Psoas muscle (tissue), 8 donors: ENCODE results near the gene PAFAH2. TPM values are rescaled to one million over a fixed set of nuclear protein-coding genes. Genes with fewer than 3 reads are reported as not detected.

ENCODE experiments used
- ATAC-seq, 4 donors: fragments of 200-7000 bp; cut with Tn5 transposase; one replicate each; pipeline ENCODE4 v1.9.1; 2020; ENCODE audit warnings: moderate library complexity in 3 of 4, mild to moderate bottlenecking in 2 of 4
- DNase-seq, 2 donors: peaks; one replicate each; pipeline ENCODE4 v3.0.0-alpha.2; 2020
- H3K27ac ChIP-seq: fragments of 200-600 bp; one replicate; pipeline ENCODE4 v1.8.0; 2022
- H3K27me3 ChIP-seq, 3 donors: fragments of 200-600 bp in 1 of 3; one replicate each; pipeline versions ENCODE4 v1.6.1 to v1.8.0; 2013 to 2022; ENCODE audit warnings: low read length in 2 of 3, mild to moderate bottlenecking in 2 of 3, moderate library complexity in 1 of 3; ENCODE audit not compliant: insufficient read depth in 3 of 3
- H3K36me3 ChIP-seq, 2 donors: fragments of 200-600 bp in 1 of 2; one replicate each; pipeline versions ENCODE4 v1.6.1 to v1.8.0; 2013 to 2022; ENCODE audit warnings: low read depth in 1 of 2, mild to moderate bottlenecking in 1 of 2, moderate library complexity in 1 of 2; ENCODE audit not compliant: insufficient read depth in 1 of 2
- H3K4me1 ChIP-seq: fragments of 200-600 bp; one replicate; pipeline ENCODE4 v1.8.0; 2022
- H3K4me3 ChIP-seq: fragments of 200-600 bp; one replicate; pipeline ENCODE4 v1.8.0; 2022; ENCODE audit warnings: mild to moderate bottlenecking
- H3K9me3 ChIP-seq: fragments of 200-600 bp; one replicate; pipeline ENCODE4 v1.8.0; 2022
- WGBS, 3 donors: extraction: QIAGEN DNeasy Blood & Tissue Kit; methylation state at CpG; one replicate each; pipeline versions ENCODE4 v1.1.6 to v1.1.7; 2013; 5-methylcytosine and 5-hydroxymethylcytosine counted together
- intact Hi-C, 2 donors: fragments of 100-400 bp; cut with DNase I; formaldehyde crosslinking; loops; one replicate each; pipeline versions ENCODE4 v1.11.0 to v1.14.2; 2022
- polyA plus RNA-seq, 3 donors: library from polyadenylated mRNA; stranded (reverse); fragments of 200-250 nt; gene quantifications; one replicate each; pipeline ENCODE4 v1.2.3, GENCODE V29; 2013
- total RNA-seq, 4 donors: library from RNA; stranded (reverse); fragmentation: NEBNext Ultra II Directional in 2 of 4; extraction: Animal tissue kit (Norgen Biotek cat#: 25700) in 2 of 4; gene quantifications; one replicate each; pipeline versions ENCODE4 v1.2.1 to v1.2.4, GENCODE V29; 2021 to 2023
- TF ChIP-seq, protein P1 (sequence below): fragments of 200-600 bp; IDR thresholded peaks from one replicate; pipeline ENCODE4 v1.8.0; 2022; ENCODE audit warnings: antibody characterized with exemption
- donor health status: healthy with polysubstance abuse.
- donor health status: DM: no; HTN: no; CAD: no; lungs with moderate emphysema.
- donor health status: Bipolar disorder and iron deficiency.
- donor health status: healthy.
- donor health status: DM: yes; HTN: yes; CAD: no.
- donor health status: DM: no; HTN: no; CAD: no.
- donor health status: DM: no; HTN: no; CAD: no.
- donor health status: DM: yes; HTN: yes; CAD: no.

PAFAH2 gene
- total and polyA plus RNA-seq, 7 donors = 5.1 to 30.1 (median 11.3) TPM

GRCh38 chr1:25954282-25954938 is 43.5 kb downstream of the PAFAH2 start:
- H3K9me3 ChIP-seq = no peaks in the 10 kb centered on the region
- intact Hi-C loops = no loop called here
- DNase-seq (no peak), ATAC-seq (no peak)
- H3K4me3 ChIP-seq = no peak overlapping the region
- no peak overlapping the region for H3K27ac ChIP-seq
- TF ChIP-seq, protein P1, sequence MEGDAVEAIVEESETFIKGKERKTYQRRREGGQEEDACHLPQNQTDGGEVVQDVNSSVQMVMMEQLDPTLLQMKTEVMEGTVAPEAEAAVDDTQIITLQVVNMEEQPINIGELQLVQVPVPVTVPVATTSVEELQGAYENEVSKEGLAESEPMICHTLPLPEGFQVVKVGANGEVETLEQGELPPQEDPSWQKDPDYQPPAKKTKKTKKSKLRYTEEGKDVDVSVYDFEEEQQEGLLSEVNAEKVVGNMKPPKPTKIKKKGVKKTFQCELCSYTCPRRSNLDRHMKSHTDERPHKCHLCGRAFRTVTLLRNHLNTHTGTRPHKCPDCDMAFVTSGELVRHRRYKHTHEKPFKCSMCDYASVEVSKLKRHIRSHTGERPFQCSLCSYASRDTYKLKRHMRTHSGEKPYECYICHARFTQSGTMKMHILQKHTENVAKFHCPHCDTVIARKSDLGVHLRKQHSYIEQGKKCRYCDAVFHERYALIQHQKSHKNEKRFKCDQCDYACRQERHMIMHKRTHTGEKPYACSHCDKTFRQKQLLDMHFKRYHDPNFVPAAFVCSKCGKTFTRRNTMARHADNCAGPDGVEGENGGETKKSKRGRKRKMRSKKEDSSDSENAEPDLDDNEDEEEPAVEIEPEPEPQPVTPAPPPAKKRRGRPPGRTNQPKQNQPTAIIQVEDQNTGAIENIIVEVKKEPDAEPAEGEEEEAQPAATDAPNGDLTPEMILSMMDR = no peak
- no peaks in the 10 kb centered on the region for H3K27me3 ChIP-seq
- 54 to 67% (median 57%) methylated on average over 10 of the region's 10 CpGs for WGBS, 3 donors
- no peaks in the 10 kb centered on the region for H3K4me1 ChIP-seq
- peaks cover 3 to 21% of the 10 kb centered on the region in 2 donors for H3K36me3 ChIP-seq

DNA sequence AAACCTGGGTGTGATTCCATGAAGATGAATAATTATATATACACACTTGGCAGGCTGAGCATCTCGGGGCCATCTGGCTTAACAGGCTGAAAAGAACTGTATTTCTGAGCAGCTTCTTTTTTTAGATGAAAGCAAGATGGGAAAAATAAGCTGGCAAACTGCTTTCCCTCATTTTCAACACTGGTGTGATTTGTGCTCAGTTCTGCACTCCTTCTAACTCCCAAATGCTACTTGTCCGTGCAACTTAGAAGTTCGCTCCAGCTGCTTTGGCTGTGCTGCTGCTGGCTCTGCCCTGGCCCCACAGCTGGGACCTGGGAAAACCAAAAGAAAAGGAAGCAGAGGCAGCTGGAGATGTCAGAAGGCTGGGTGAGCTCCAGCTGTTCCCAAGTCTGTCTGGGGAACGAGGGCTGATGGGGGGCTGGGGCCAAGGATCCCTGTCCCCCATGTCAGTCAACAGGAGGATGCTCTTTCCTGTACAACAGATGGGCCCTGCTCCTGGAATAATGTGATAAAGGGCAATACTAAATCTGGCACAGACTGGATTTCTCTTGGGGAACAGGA is 44.9 kb downstream of the PAFAH2 start:
- TF ChIP-seq, protein P1 = no peak
- no peak overlapping the region for H3K4me3 ChIP-seq
- intact Hi-C loops = no loop called here
- H3K27ac ChIP-seq = no peak overlapping the region
- no peaks in the 10 kb centered on the region for H3K9me3 ChIP-seq
- peaks cover 0 to 6% of the 10 kb centered on the region in 2 donors for H3K36me3 ChIP-seq
- peak in 1 of 2 donors; percentile 70 for DNase-seq
- H3K27me3 ChIP-seq = no peaks in the 10 kb centered on the region
- 28 to 41% (median 35%) methylated on average over 4 of the region's 4 CpGs for WGBS, 3 donors
- no peaks in the 10 kb centered on the region for H3K4me1 ChIP-seq
- ATAC-seq = peak in 1 of 4 donors; percentile 33

DNA sequence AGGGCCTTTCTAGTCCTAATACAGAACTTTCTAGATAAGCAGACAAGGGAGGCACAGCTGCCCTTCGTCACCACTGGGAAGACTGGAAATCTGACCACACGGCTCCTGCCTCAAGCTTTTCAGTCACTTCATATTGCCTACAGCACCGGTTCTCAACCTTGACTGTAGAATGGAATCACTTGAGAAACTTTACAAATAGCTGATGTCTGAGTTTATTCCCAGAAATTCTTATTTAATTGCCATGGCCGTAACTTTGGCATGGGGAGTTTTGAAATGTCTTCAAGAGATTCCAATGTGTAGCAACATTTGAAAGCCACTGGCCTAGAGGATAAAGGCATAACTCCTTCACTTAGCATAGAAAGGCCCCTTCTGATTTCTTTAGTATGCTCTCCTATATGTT is 49.2 kb downstream of the PAFAH2 start:
- Histone ChIP-seq H3K4me3 (no peak overlapping the region), H3K4me1 (no peaks in the 10 kb centered on the region), H3K27me3 (no peaks in the 10 kb centered on the region), H3K36me3 (no peaks in the 10 kb centered on the region), H3K27ac (no peak overlapping the region), H3K9me3 (no peaks in the 10 kb centered on the region)
- intact Hi-C loops = no loop called here
- DNase-seq (no peak), ATAC-seq (no peak)
- TF ChIP-seq, protein P1 = no peak
- WGBS, 3 donors = 53 to 74% (median 67%) methylated on average over 4 of the region's 4 CpGs

DNA sequence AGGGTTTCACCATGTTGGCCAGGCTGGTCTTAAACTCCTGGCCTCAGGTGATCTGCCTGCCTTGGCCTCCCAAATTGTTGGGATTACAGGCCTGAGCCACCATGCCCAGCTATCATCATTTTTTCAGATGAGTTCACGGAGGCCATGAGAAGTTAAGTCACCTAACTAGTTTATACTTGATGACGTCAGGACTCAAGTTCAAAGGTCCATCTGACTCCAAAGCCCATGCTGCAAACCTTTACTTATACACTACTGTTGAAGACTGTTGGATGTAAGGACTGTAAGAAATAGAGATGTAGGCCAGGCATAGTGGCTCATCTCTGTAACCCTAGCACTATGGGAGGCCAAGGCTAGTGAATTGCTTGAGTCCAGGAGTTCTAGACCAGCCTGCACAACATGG is 50.8 kb downstream of the PAFAH2 start:
- Histone ChIP-seq H3K9me3 (no peaks in the 10 kb centered on the region), H3K4me3 (no peak overlapping the region), H3K27ac (no peak overlapping the region), H3K27me3 (no peaks in the 10 kb centered on the region), H3K36me3 (no peaks in the 10 kb centered on the region), H3K4me1 (no peaks in the 10 kb centered on the region)
- no peak for ATAC-seq
- 95 to 99% (median 98%) methylated on average over 2 of the region's 2 CpGs for WGBS, 3 donors
- intact Hi-C loops = no loop called here
- TF ChIP-seq, protein P1 = no peak
- no peak for DNase-seq
